GM18498 (cell line): ENCODE measurements around the gene BLOC1S3.

Experiments used
- ATAC-seq: cut with Tn5 transposase; IDR thresholded peaks from one replicate; pipeline ENCODE4 v1.9.1; 2021; ENCODE audit warnings: mild to moderate bottlenecking, moderate library complexity; ENCODE audit not compliant: unreplicated experiment

Gene BLOC1S3

GRCh38 chr19:45145270-45146189 lies 33.1 kb upstream of the BLOC1S3 start:
- no peak for ATAC-seq

DNA sequence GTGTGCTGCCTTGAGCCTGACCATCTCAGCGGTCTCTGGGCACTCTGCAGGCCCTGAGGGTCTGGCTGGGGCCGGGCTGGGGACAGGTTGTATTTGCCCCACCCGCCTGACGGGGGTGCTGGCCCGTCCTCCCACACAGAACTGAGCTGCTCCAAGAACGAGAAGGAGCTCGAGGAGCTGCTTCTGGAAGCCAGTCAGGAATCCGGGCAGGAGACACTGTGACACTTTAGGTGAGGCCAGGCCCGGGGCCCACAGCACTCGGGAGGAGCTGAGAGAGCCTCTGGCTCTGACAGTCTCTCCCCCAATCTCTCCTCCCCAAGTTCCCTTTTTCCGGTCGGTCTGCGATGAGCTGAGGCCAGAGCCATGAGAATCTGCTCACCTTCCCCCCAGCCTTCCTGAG lies 32.3 kb upstream of the BLOC1S3 start:
- ATAC-seq, result no peak

GRCh38 chr19:45146741-45147205 lies 31.8 kb upstream of the BLOC1S3 start:
- no peak for ATAC-seq

DNA sequence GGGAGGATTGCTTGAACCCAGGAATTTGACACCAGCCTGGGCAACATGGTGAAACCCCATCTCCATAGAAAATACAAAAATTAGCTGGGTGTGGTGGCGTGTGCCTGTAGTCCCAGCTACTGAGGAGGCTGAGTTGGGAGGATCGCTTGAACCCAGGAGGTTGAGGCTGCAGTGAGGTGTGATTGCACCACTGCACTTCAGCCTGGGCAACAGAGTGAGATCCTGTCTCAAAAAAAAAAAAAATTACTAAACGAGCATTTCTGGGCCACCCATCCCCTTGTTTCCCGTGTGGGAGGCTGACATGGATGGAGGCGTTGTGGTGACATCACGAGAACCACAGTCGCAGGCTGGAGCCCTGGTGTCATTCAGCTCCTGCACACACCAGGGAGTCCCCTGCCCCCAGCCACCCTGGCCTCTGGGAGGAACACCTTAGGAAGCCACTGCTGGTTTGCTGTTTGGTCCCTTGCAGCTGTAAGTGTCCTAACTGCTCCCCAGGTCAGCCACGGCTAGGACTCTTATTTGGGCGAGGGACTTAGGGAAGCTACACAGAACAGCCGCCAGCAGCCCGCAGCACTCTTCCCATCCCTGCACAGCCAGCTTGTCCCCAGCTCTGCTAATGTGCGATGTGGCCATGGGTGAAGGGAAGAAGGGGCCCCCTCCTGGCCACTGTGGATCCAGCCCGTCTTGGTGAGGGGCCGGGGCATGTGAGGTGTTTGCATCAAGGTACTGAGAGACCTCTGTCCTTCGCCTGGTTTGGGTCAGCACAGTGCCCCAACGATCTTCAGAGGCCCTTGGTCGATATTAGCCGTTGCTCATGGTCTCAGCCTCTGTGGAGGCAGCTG lies 30.5 kb upstream of the BLOC1S3 start:
- no peak for ATAC-seq

DNA sequence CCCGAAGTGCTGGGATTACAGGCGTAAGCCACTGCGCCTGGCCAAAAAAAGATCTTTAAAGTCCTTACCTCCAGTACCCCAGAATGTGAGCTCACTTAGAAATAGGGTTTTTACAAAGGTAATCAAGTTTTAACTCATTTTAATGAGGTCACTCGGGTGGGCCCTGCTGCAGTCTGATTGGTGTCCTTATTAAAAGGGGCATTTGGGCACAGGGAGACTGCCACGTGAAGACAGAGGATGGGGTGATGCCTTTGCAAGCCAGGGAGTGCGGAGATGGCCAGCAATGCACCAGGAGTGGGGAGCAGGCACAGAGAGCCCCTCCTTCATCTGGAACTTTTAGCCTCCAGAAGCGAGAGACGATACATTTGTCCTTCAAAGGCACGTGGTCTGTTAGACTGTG lies 29.5 kb upstream of the BLOC1S3 start:
- ATAC-seq, result no peak

DNA sequence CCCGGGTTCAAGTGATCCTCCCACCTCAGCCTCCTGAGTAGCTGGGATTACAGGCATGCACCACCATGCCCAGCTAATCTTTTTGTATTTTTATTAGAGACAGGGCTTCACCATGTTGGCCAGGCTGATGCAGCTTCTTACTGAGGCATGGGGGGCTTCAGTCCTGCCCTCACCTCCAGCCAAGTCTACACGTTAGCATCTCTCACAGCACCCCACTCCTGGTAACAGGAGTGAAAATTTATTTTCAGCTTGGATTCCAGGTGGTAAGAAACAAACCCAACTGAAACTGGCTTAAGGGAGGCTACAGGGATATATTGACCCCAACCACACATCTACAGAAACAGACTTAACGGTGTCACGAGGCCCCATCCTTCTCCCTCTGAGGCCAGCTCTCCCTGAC lies 28.4 kb upstream of the BLOC1S3 start:
- ATAC-seq, result no peak

DNA sequence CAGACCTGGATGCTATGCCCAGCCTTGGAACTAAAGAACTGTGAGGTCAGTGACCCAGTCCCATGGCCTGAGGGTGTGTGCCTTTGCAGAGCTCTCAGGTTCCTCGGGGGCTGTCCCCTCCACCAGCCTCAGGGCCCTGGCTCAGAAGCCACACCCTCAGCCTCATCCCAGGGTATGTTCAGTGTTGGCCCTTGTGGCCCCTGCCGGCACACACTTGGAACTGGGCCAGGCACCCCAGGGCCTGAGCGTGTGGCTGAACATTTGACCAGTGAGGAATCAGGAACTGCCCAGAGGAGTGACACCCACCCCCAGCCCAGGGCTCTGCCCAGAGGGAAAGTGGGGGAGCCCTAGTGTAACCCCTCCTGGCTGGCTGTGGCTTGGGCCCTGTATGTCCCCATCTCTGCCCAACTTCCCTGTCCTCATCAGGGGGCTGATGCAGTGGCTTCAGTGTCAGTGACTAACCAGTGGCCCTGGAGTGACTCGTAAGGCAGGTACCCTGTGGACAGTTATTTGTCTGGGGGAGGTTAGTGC lies 27.8 kb upstream of the BLOC1S3 start:
- ATAC-seq, result no peak

DNA sequence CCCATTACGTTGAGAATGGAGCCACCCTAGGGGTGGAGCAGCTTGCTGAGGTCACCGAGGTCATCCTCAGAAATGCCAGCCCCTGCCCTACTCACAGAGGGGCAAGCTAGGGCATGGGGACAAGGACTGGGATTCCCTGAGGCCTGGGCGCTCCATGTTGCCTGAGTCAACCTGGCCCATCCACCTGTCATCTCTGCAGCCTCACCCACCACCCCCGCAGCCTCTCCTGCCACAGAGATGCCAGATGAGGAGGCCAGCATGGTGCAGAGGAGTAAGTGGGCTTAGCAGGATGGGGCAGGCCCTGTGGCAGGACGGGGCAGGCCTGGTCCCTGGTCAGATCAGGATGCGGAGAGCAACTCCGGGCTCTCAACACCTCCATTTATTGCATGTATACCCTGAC lies 27.3 kb upstream of the BLOC1S3 start:
- ATAC-seq, result no peak

DNA sequence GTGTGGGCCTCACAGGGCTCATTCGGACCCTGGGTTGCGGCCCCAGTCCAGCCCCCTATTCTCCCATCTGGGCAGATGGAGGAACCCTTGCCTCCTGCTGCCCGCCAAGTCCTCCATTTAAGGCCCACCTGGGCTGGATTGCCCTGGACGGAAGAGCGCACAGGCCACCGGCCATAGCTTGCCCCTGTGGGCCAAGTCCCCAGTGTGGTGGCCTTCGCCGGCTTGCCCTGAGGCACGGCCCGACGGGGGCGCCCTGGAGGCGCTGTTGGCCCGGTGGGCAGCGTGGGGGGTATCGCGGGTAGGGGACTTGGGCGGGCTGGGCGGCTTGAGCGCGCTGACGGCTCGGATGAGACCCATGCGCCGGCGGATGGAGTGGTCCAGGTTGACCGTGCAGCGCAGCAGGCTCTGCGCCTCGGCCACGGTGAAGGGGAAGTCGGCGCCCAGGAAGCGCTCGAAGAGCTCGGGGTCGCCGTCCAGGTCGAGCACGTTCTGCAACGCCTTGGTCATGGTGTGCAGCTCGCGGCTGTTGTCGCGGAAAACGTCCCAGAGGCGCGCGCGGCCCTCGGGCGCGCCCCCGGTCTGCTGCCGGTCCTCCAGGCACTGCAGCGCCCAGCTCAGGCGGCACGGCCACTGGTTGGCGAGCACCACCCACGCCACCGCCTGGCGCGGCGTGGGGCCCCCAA lies 26.6 kb upstream of the BLOC1S3 start:
- ATAC-seq, result no peak

GRCh38 chr19:45152504-45153338 lies 25.9 kb upstream of the BLOC1S3 start:
- ATAC-seq, result no peak

DNA sequence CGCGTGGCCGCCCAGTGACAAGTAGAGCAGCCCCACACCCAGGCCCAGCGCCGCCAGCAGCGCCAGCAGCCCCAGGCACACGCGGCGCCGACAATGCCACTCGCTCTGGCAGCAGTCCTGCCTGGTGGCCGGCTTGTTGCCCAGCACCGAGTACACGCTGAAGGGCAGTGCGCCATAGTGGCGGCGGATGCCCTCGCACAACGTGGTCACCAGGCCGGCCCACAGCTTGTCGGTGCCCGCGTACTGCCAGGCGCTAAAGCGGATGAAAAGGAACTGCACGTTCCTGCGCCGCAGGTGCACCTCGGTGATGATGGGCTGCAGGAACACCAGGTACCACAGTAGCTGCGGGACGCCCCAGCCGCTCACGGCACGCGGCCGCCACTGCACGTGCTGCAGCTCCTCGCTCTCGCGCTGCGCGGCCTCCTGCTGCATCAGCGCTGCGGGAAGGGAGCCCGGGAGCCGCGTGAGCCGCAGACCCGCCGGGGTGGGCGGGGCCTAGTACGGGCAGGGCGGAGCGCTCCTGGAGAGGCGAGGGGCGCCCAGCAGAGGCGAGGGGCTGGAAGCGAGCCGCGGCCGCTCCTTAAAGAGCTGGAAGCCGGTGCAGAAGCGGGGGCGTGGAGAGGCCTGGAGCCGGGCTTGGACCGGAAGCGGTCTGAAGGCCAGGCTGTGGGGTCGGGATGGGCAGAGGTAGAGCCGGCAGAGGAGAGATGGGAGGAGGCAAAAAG lies 25.1 kb upstream of the BLOC1S3 start:
- no peak for ATAC-seq

- ATAC-seq, result no peak
Observed at GRCh38 chr19:45154064-45154827, 24.3 kb upstream of the BLOC1S3 start.

GRCh38 chr19:45156011-45156630 lies 22.5 kb upstream of the BLOC1S3 start:
- no peak for ATAC-seq

DNA sequence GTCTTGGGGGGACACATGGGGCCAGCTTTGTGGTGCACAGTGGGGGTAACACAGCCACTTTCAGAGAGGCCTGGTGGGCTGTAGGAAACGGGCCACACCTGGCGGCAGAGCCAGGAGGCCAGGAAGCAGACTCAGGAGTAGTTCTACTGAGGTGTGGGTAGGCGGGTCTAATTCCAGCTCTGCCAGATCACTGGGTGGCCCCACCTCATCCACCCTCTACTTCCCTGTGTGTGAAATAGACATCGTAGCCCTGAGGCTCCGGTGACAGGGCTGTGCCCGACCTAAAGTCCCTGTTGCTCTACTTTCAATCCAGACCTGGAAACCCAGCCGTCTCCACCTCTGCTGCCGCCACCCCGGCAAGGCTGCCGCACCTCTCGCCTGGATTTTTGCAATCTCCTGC lies 21.8 kb upstream of the BLOC1S3 start:
- ATAC-seq, result no peak

DNA sequence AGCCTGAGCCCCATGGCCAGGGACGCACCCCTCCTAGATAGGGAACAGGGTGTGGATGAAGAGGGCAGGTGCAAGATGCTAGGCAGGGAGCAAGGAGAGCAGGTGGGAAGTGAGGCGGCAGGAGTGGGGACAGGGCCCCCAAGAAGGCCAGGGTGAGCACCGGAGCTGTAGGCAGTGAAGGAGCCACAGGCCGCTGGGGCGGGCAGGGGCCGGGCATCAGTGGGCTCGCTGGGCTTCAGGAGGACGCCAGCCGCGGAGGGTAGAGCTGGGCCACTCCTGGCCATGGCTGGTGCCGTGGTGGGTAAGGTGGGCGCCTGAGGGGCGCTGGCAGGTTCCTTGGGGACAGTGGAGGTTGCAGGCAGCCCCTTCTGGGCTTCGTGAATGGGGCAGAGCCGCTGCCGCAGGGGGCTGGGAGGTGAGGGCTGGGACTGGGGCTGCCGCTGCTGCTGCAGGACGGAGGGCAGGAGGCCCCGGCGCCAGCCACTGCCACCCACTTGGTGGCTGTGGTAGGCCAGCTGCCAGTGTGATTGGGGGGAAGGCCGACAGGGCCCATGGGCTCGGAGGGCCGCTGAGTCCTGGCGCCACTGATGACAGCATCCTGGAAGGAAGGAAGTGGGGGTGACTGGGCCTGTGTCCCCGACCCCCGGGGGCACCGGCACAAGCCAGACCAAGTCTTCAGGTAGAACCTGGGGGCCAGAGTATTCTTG lies 19.9 kb upstream of the BLOC1S3 start:
- no peak for ATAC-seq

DNA sequence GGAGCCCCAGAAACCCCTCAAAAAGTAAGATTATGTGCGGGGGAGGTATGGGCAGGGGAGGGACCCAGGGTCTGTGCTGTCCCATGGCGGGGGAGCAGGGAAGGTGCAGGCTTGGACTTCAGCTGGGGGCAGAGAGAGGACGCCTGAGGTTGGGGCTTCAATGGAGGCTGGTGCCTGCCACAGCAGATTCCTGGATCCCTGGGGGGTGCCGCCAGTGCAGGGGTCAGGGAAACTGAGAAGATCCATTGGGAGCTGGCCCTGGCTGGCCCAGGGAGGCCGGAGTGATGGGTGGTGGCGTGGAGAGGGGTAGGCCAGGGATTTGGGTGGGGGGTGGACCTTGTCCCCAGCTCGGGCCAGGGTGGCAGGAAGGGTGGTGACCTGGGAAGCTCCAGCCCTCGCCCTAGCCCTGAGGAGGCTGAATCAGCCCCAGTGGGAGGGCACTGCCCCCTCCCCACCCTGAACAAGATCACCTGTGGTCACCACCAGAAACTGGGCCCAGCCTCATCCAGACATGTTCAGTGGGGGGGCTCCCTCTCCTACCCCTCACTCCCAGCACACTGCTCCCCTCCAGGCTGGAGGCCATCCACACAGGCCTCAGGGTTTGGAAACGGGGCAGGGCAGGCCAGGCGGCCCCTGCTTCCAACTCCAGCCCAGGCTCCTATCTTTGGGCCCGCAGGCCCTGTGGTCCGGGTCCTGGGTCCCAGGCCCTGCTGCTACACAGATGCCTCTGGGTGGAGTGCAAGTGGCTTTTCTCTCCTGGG lies 19.2 kb upstream of the BLOC1S3 start:
- no peak for ATAC-seq

DNA sequence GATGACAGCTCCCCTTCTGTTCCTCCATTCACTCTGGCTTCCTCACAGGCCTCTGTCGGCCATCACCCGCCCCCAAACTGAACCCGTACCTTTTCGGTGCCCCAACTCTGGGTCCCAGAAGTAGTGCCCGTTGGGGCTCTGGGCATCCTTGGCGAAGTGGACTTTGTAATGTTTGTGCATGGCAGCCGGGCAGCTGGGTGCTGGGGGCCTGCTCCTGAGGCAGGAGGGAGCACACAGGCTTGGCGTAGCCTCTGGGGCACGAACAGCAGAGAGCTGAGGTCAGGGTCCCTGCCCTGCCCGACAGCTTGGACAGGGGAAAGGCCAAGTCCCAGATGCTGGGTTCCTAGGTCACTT lies 18.6 kb upstream of the BLOC1S3 start:
- no peak for ATAC-seq
